UCSD-AML1 (cell line): ENCODE measurements around the gene COA8.

Source experiments
- DNase-seq: peaks from one replicate; lab custom pipeline; 2025; ENCODE audit not compliant: unreplicated experiment; lab: John Stamatoyannopoulos, UW

Gene COA8

GRCh38 chr14:103621860-103622259, 59.1 kb downstream of the COA8 start:
- no peak for DNase-seq

GRCh38 chr14:103623308-103623707, 60.5 kb downstream of the COA8 start:
- no peak for DNase-seq

- DNase-seq, result no peak
These were observed 61.2 kb downstream of the COA8 start for GRCh38 chr14:103623883-103624482.

- peak; percentile 39 for DNase-seq
These were observed 62.1 kb downstream of the COA8 start for GRCh38 chr14:103624860-103625259.

- DNase-seq, result no peak
These were observed 62.8 kb downstream of the COA8 start for GRCh38 chr14:103625356-103626095.

GRCh38 chr14:103626146-103626850, 63.5 kb downstream of the COA8 start:
- DNase-seq, result no peak

- DNase-seq, result no peak
These were observed 64.6 kb downstream of the COA8 start for GRCh38 chr14:103627073-103628025.

- DNase-seq, result no peak
These were observed 65.5 kb downstream of the COA8 start for GRCh38 chr14:103628221-103628683.

- peak; percentile 78 for DNase-seq
These were observed 66.1 kb downstream of the COA8 start, which contains the start of gene KLC1 for GRCh38 chr14:103628684-103629502. TSS of gene KLC1 (plus strand) at chr14:103629211. CDS start at chr14:103654565, 25,354 bp downstream.

GRCh38 chr14:103629503-103630121, 66.9 kb downstream of the COA8 start:
- DNase-seq, result peak; percentile 58

GRCh38 chr14:103630364-103631108, 67.8 kb downstream of the COA8 start:
- no peak for DNase-seq

- DNase-seq, result no peak
These were observed 70.6 kb downstream of the COA8 start for GRCh38 chr14:103633391-103633790.

GRCh38 chr14:103634156-103634555, 71.4 kb downstream of the COA8 start:
- no peak for DNase-seq

GRCh38 chr14:103638594-103638993, 75.8 kb downstream of the COA8 start:
- no peak for DNase-seq
